Measurements from ENCODE around the gene TBX2.
"Not testable (repeated sequence)": the region's sequence is repeated elsewhere in the genome, so short reads cannot be mapped to it uniquely, and the experiment has no call there.

Gene TBX2

DNA sequence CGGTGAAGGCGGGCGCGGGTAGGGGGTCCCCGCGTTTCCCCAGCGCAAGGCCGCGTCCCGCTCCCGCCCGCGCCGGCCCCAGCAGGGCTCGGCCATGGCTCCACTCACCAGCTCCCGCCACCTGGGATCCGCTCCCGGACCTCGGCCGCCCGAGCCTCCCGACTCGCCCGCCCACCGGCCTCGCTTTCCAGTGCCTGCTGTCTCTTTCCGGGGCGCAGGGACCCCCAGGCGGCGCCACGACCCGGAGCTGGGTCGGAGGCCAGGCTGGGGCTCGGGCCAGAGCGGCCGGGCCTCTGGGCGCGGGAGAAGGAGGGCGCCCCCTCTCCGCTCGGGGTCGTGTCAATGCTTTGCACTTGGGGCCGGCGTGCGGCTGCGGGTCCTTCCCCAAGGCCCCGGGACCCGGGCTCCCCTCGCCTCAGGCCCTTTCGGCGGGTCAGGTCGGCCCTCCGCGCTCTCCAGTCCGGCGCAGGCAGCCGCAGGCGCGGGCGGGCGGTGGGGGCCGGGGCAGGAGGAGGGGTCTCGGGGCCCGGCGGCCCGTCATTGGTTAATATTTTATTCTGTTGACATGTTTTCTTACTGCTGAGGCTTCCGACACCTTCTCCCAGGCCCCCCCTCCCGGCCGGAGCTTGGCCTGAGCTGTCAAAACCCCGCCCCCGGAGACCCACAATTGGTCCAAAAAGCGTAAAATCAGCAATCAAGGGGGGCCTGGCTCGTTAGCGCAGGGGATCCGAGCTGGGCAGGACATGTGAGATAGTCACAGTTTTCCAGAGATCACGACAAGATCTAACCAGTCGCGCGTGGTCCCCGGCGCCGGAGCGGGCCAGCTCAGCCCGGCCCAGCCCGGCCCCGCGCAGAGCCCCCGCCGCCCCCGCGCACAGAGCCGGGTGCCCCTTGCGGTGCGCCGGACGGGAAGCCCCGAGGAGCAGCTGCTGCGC lies at the start of gene TBX2:
TSS of gene TBX2 (plus strand) at position 713 of the 935 bp plus-strand sequence. CDS start 334 bp downstream, outside the sequence.
- TF ChIP-seq, protein P1, sequence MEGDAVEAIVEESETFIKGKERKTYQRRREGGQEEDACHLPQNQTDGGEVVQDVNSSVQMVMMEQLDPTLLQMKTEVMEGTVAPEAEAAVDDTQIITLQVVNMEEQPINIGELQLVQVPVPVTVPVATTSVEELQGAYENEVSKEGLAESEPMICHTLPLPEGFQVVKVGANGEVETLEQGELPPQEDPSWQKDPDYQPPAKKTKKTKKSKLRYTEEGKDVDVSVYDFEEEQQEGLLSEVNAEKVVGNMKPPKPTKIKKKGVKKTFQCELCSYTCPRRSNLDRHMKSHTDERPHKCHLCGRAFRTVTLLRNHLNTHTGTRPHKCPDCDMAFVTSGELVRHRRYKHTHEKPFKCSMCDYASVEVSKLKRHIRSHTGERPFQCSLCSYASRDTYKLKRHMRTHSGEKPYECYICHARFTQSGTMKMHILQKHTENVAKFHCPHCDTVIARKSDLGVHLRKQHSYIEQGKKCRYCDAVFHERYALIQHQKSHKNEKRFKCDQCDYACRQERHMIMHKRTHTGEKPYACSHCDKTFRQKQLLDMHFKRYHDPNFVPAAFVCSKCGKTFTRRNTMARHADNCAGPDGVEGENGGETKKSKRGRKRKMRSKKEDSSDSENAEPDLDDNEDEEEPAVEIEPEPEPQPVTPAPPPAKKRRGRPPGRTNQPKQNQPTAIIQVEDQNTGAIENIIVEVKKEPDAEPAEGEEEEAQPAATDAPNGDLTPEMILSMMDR (IDR thresholded peaks at IDR 0.05), result no peak
- peak; percentile 95 for DNase-seq (ENCODE audit: low spot score)
- peak within 1 kb of the TSS; percentile 97 for H3K27ac ChIP-seq
- H3K4me3 ChIP-seq, result peak within 1 kb of the TSS; percentile 84

- H3K27ac ChIP-seq, result no peak overlapping the region
- no peak for DNase-seq (ENCODE audit: low spot score)
- TF ChIP-seq, protein P1 (IDR thresholded peaks at IDR 0.05), result no peak
- H3K4me3 ChIP-seq, result no peak overlapping the region
These were observed 47.8 kb upstream of the TBX2 start for GRCh38 chr17:61351745-61352407.

- TF ChIP-seq, protein P1 (IDR thresholded peaks at IDR 0.05), result no peak
- Histone ChIP-seq H3K27ac (no peak overlapping the region), H3K4me3 (no peak overlapping the region)
- DNase-seq (ENCODE audit: low spot score), result no peak
These were observed 47.3 kb upstream of the TBX2 start for GRCh38 chr17:61352408-61352770.

DNA sequence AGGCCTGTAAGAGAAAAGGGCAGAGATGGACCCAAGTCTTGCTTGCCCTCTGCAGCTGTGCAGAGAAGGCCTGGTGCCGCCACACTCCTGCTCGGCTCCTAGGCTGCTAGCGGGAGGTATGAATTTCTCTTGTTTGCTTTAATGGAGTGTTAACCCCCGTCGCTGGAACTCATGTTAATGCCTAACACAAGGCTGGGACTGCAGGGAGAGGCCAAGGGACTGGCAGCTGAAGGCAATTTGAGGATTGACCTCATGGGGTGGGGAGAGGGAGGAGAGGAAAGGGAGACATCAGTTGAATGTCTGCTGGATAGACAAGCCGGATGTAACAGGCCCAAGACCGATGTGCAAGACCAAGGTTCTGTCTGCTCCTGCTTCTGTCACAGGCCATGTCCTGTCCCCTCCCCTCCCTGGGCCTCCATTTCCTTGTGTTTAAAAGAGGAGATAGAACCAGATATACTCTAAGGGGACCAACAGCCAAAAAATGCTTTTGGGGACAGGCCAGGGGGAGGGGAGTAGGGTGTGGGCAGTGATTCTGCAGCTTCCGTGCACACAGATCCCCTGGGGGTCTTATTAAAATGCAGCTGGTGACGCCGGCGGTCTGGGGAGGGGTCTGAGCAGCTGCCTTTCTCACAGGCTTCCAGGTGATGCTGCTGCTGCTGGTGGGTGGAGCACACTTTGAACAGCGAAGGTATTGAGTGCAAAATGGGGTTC lies 46.7 kb upstream of the TBX2 start:
- DNase-seq (ENCODE audit: low spot score), result no peak
- TF ChIP-seq, protein P1 (IDR thresholded peaks at IDR 0.05), result no peak
- Histone ChIP-seq H3K27ac (no peak overlapping the region), H3K4me3 (no peak overlapping the region)

DNA sequence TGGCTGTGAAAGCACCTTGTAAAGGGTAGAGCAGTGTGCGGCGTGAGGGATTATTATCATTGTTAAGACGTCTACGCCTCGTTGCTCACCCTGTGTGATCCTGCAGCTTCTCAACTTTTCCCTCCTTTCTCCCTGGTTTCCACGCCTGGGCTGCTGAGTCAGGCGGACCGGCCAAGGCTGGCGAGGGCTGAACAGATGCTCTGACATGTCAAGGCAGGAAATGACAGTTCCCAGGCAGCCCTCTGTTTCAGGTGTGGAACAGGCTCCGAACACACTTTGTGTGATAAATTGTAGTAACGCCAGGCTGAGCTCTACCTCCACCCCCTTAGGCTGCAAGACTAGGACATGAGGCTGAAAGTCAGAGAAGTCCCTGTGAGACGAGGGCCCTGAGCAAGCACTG lies 46.0 kb upstream of the TBX2 start:
- no peak overlapping the region for H3K27ac ChIP-seq
- H3K4me3 ChIP-seq, result no peak overlapping the region
- TF ChIP-seq, protein P1 (IDR thresholded peaks at IDR 0.05), result no peak
- no peak for DNase-seq (ENCODE audit: low spot score)

- Histone ChIP-seq H3K4me3 (no peak overlapping the region), H3K27ac (no peak overlapping the region)
- TF ChIP-seq, protein P1 (IDR thresholded peaks at IDR 0.05), result no peak
- no peak for DNase-seq (ENCODE audit: low spot score)
These were observed 44.5 kb upstream of the TBX2 start for GRCh38 chr17:61354895-61355874.

- not testable (repeated sequence) for H3K27ac ChIP-seq; DNase-seq (ENCODE audit: low spot score); H3K4me3 ChIP-seq
These were observed 42.6 kb upstream of the TBX2 start for GRCh38 chr17:61357061-61357460.

DNA sequence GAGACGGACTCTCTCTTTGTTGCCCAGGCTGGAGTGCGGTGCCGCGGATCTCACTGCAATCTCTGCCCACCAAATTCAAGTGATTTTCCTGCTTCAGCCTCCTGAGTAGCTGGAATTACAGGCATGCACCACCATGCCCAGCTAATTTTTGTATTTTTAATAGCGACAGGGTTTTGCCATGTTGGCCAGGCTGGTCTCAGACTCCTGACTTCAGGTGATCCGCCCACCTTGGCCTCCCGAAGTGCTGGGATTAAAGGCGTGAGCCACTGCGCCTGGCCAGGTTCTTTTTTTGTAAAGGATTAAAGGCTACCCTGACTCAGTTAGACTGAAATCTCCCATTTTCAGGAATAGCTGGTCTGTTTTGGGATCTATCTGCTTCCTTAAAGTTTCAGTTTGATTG lies 40.1 kb upstream of the TBX2 start:
- not testable (repeated sequence) for H3K27ac ChIP-seq; DNase-seq (ENCODE audit: low spot score); H3K4me3 ChIP-seq
